NOMO-1 treated with DMSO at 0.1 percent for 48 hours (cell line): ENCODE data around the gene TOP1.

Source experiments
- DNase-seq: peaks from one replicate; lab custom pipeline; 2025; ENCODE audit not compliant: unreplicated experiment; lab: John Stamatoyannopoulos, UW

TOP1 gene

GRCh38 chr20:41028359-41029149, at the start of gene TOP1:
TSS of gene TOP1 (plus strand) at chr20:41028822. CDS start at chr20:41029068, 246 bp downstream.
- DNase-seq, result peak; percentile 99

- no peak for DNase-seq
Measured at GRCh38 chr20:40979247-40979646, 49.4 kb upstream of the TOP1 start.

- DNase-seq, result peak; percentile 61
Measured at GRCh38 chr20:40980106-40980827, 48.4 kb upstream of the TOP1 start.

GRCh38 chr20:40980828-40981310, 47.8 kb upstream of the TOP1 start:
- DNase-seq, result no peak

- peak; percentile 23 for DNase-seq
Measured at GRCh38 chr20:40982415-40983145, 46.0 kb upstream of the TOP1 start.

- no peak for DNase-seq
Measured at GRCh38 chr20:40983898-40984297, 44.7 kb upstream of the TOP1 start.

- no peak for DNase-seq
Measured at GRCh38 chr20:40984496-40984895, 44.1 kb upstream of the TOP1 start.

GRCh38 chr20:40986774-40987173, 41.8 kb upstream of the TOP1 start:
- DNase-seq, result peak; percentile 18

GRCh38 chr20:40990542-40991120, 38.0 kb upstream of the TOP1 start:
- DNase-seq, result peak; percentile 85

GRCh38 chr20:40991181-40991889, 37.3 kb upstream of the TOP1 start:
- DNase-seq, result peak; percentile 99

GRCh38 chr20:40992349-40993113, 36.1 kb upstream of the TOP1 start:
- DNase-seq, result no peak

- DNase-seq, result no peak
Measured at GRCh38 chr20:40993794-40994540, 34.7 kb upstream of the TOP1 start.

GRCh38 chr20:40996326-40996725, 32.3 kb upstream of the TOP1 start:
- no peak for DNase-seq

- no peak for DNase-seq
Measured at GRCh38 chr20:40997116-40997515, 31.5 kb upstream of the TOP1 start.

GRCh38 chr20:40999841-41000240, 28.8 kb upstream of the TOP1 start:
- no peak for DNase-seq

- DNase-seq, result no peak
Measured at GRCh38 chr20:41000628-41001027, 28.0 kb upstream of the TOP1 start.

- peak; percentile 90 for DNase-seq
Measured at GRCh38 chr20:41001497-41001896, 27.1 kb upstream of the TOP1 start.

- DNase-seq, result no peak
Measured at GRCh38 chr20:41002842-41003142, 25.8 kb upstream of the TOP1 start.
